MCF 10A (cell line): ENCODE measurements around the gene MRPL20. TPM values are rescaled to one million over a fixed set of nuclear protein-coding genes. Genes with fewer than 3 reads are reported as not detected.

Source experiments
- BruUV-seq: library from RNA; stranded (reverse); fragments of 400-500 nt; replicated peaks from 2 replicates; lab custom pipeline; 2021; lab: Mats Ljungman, UMichigan
- CTCF ChIA-PET: fragments of 300-600 bp; sonication (Branson Sonifier 250); formaldehyde crosslinking; extraction: SDS; loops from one replicate; lab custom pipeline; 2021; ENCODE audit warnings: antibody characterized with exemption, inconsistent platforms; lab: Yijun Ruan, JAX
- POLR2A ChIA-PET: fragments of 300-600, 350-650 bp; sonication (Branson Sonifier 250); formaldehyde crosslinking; extraction: SDS; loops from one replicate; lab custom pipeline; 2020; ENCODE audit warnings: antibody characterized with exemption, inconsistent platforms; lab: Yijun Ruan, JAX
- DNase-seq: peaks from one replicate; pipeline ENCODE4 v3.0.0-alpha.2; 2018; ENCODE audit not compliant: unreplicated experiment
- H3K27ac Mint-ChIP-seq: one replicate; pipeline ENCODE4 v1.8.0; 2022; ENCODE audit warnings: mild to moderate bottlenecking, low read depth, mixed read lengths; ENCODE audit not compliant: unreplicated experiment
- H3K27me3 Mint-ChIP-seq: one replicate; pipeline ENCODE4 v1.8.0; 2022; ENCODE audit warnings: mixed read lengths; ENCODE audit not compliant: insufficient read depth, unreplicated experiment
- H3K36me3 Mint-ChIP-seq: one replicate; pipeline ENCODE4 v1.8.0; 2022; ENCODE audit warnings: mild to moderate bottlenecking, moderate library complexity, mixed read lengths; ENCODE audit not compliant: insufficient read depth, unreplicated experiment
- H3K4me1 Mint-ChIP-seq: one replicate; pipeline ENCODE4 v1.8.0; 2022; ENCODE audit warnings: mixed read lengths; ENCODE audit not compliant: insufficient read depth, unreplicated experiment
- H3K4me3 Mint-ChIP-seq: one replicate; pipeline ENCODE4 v1.8.0; 2022; ENCODE audit warnings: mild to moderate bottlenecking, moderate library complexity, mixed read lengths; ENCODE audit not compliant: unreplicated experiment
- H3K9me3 Mint-ChIP-seq: one replicate; pipeline ENCODE4 v1.8.0; 2022; ENCODE audit warnings: mixed read lengths; ENCODE audit not compliant: unreplicated experiment
- intact Hi-C: fragments of 100-400 bp; cut with micrococcal nuclease; formaldehyde crosslinking; loops from 2 replicates; pipeline ENCODE4 v1.14.1; 2022
- total RNA-seq: library from RNA; stranded (reverse); gene quantifications from 2 replicates; pipeline ENCODE4 v1.2.3, GENCODE V29; 2022
- TF ChIP-seq, protein P1 (sequence below): fragments of 200-600 bp; IDR thresholded peaks from one replicate; pipeline ENCODE4 v1.8.0; 2022; ENCODE audit warnings: antibody characterized with exemption, mild to moderate bottlenecking; ENCODE audit not compliant: unreplicated experiment

Gene MRPL20
- total RNA-seq, 1 experiment from 2014 or later: 137 TPM

DNA sequence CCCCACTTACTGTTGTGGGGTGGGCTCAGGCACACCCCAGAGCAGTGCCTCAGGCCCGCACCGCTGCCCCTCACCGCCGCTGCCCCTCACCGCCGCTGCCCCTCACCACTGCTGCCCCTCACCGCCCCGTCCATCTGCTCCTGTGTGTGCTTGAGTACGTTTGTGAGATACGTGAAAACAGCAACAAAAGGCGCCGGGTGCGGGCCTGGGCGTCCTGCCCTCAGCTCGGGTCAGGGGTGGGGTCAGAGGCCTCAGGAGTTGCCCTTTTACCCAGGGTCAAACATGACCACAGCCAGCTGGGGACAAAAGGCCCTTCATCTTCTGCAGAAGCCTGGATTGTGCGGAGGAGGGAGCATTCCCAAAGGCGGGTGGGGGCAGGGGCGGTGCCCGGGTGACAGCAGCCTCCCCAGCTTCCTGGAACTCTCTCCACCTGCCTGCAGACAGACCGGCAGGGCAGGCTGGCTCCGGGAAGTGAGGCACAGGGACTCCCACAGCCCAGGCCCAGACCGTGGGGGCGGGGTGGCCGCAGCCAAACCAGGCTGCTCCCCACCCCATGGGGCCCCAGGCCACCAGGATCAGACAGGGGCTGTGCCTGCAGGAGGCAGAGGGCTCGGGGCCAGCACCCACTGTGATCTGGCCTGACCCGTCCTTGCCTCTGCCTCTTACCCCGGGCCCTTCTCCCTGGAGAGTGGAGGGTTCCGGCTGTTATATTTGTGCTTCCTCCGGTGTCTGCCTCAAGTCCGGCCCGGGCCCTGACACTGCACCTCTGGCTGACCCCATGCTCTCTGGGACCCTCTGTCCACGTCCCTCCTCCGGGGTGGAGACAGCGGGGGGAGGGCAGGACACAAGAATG lies 26.1 kb upstream of the MRPL20 start:
- ChIA-PET POLR2A (interaction anchor here (0.6 kb wide), 1 partner anchor 193 kb away, joined by 4 read pairs; no protein-coding TSS in a partner anchor), CTCF (interaction anchor here (1.2 kb wide), 1 partner anchor 71 kb away, joined by 3 read pairs; no protein-coding TSS in a partner anchor)
- H3K9me3 Mint-ChIP-seq: no peaks in the 10 kb centered on the region
- intact Hi-C loops: no loop called here
- no peak overlapping the region for H3K4me3 Mint-ChIP-seq
- no peaks in the 10 kb centered on the region for H3K27me3 Mint-ChIP-seq
- no peak for DNase-seq
- BruUV-seq: no TSS peak
- no peak overlapping the region for H3K27ac Mint-ChIP-seq
- H3K36me3 Mint-ChIP-seq: no peaks in the 10 kb centered on the region
- no peaks in the 10 kb centered on the region for H3K4me1 Mint-ChIP-seq
- TF ChIP-seq, protein P1, sequence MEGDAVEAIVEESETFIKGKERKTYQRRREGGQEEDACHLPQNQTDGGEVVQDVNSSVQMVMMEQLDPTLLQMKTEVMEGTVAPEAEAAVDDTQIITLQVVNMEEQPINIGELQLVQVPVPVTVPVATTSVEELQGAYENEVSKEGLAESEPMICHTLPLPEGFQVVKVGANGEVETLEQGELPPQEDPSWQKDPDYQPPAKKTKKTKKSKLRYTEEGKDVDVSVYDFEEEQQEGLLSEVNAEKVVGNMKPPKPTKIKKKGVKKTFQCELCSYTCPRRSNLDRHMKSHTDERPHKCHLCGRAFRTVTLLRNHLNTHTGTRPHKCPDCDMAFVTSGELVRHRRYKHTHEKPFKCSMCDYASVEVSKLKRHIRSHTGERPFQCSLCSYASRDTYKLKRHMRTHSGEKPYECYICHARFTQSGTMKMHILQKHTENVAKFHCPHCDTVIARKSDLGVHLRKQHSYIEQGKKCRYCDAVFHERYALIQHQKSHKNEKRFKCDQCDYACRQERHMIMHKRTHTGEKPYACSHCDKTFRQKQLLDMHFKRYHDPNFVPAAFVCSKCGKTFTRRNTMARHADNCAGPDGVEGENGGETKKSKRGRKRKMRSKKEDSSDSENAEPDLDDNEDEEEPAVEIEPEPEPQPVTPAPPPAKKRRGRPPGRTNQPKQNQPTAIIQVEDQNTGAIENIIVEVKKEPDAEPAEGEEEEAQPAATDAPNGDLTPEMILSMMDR: no peak

DNA sequence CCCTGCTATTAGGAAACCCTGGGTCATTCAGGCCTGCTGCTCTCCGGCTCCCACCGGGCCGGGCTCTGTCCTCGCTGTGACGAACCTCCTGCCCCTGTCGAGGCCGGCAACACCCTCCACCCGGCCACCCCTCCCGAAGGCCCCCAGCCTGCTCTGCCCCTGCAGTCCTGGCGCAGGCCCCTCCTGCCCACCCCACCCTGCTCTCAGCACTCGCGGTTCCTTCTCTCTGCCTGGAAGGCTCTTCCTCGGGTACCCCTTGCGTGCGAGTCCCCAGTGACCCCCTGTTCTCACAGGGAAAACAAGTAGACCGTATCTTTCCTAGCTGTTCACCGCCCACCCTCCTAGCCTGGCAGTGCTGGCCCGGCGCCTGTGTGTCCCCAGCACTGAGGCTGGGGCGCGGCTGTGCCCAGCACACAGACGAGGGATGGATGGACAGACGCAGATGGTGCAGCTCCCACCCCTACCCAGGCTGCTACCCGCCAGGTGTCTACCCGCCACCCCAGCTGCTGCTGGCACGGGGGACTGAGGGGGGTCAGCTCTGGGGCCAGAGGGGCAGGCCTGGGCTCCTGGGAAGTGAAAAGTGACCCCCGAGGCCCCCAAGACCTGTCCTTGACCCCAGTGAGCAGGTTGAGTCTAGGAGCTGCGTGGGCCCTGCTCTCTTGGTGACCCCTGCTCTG lies 25.3 kb upstream of the MRPL20 start:
- Mint-ChIP-seq H3K4me3 (no peak overlapping the region), H3K4me1 (no peaks in the 10 kb centered on the region), H3K9me3 (no peaks in the 10 kb centered on the region), H3K36me3 (no peaks in the 10 kb centered on the region), H3K27ac (no peak overlapping the region), H3K27me3 (no peaks in the 10 kb centered on the region)
- CTCF ChIA-PET: no interaction called here
- TF ChIP-seq, protein P1: no peak
- POLR2A ChIA-PET: no interaction called here
- no peak for DNase-seq
- BruUV-seq: no TSS peak
- intact Hi-C loops: no loop called here

DNA sequence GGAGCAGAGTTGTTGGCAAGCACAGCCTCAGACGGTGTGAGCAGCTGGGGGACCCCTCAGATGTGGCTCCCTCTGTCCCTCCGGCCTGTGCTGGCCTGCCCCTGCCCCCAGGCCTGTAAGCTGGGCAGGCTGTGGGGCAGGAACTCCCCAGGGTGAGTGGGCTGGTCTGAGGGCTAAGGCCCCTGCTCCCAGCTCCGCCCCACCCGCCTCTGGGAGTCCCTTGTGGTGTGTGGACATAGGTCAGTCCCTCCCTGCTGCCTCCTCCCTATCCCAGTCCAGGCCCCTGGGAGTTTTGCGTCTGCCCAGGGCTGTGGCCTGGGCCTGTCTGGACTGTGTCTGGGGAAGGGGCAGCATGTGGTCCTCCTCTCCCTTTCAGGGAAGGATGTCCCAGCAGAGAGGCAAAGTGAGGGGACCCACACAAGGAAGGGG lies 24.8 kb upstream of the MRPL20 start:
- Mint-ChIP-seq H3K4me3 (no peak overlapping the region), H3K27me3 (no peaks in the 10 kb centered on the region), H3K36me3 (no peaks in the 10 kb centered on the region), H3K27ac (no peak overlapping the region), H3K9me3 (no peaks in the 10 kb centered on the region), H3K4me1 (no peaks in the 10 kb centered on the region)
- no TSS peak for BruUV-seq
- DNase-seq: no peak
- POLR2A ChIA-PET: no interaction called here
- intact Hi-C loops: no loop called here
- TF ChIP-seq, protein P1: no peak
- CTCF ChIA-PET: no interaction called here
